HEK293 (cell line): ENCODE results near the gene PSMD3.
A peak's percentile ranks its signal among the peaks of the same experiment; 100 is the strongest.

Source experiments
- EGR2 ChIP-seq: fragments of 450-650 bp; formaldehyde crosslinking; IDR thresholded peaks from 2 replicates; pipeline ENCODE4 v1.5.1; 2016; ENCODE audit warnings: low read depth, missing biosample characterization, missing genetic modification characterization
- KLF10 ChIP-seq: fragments of 450-650 bp; IDR thresholded peaks from 2 replicates; pipeline ENCODE4 v1.5.1; 2018; ENCODE audit warnings: missing biosample characterization, mild to moderate bottlenecking, missing genetic modification characterization
- PRDM10 ChIP-seq: fragments of 450-650 bp; formaldehyde crosslinking; IDR thresholded peaks from 2 replicates; pipeline ENCODE4 v1.5.1; 2016; ENCODE audit warnings: missing biosample characterization, missing genetic modification characterization
- PRDM6 ChIP-seq: fragments of 450-650 bp; formaldehyde crosslinking; IDR thresholded peaks from 2 replicates; pipeline ENCODE4 v1.5.1; 2017; ENCODE audit warnings: missing biosample characterization, missing genetic modification characterization
- YY1 ChIP-seq: fragments of 450-650 bp; formaldehyde crosslinking; IDR thresholded peaks from 2 replicates; pipeline ENCODE4 v1.5.1; 2018; ENCODE audit warnings: missing biosample characterization, missing genetic modification characterization
- YY2 ChIP-seq: fragments of 450-650 bp; formaldehyde crosslinking; IDR thresholded peaks from 2 replicates; pipeline ENCODE4 v1.5.1; 2016; ENCODE audit warnings: missing biosample characterization, missing genetic modification characterization
- ZBTB17 ChIP-seq: fragments of 450-650 bp; formaldehyde crosslinking; IDR thresholded peaks from 2 replicates; pipeline ENCODE4 v1.5.1; 2016; ENCODE audit warnings: missing biosample characterization, missing genetic modification characterization
- ZEB2 ChIP-seq: fragments of 450-650 bp; formaldehyde crosslinking; IDR thresholded peaks from 2 replicates; pipeline ENCODE4 v1.5.1; 2016; ENCODE audit warnings: missing biosample characterization, missing genetic modification characterization
- ZFP69B ChIP-seq: fragments of 450-650 bp; formaldehyde crosslinking; IDR thresholded peaks from 2 replicates; pipeline ENCODE4 v1.5.1; 2016; ENCODE audit warnings: missing biosample characterization, missing genetic modification characterization
- ZNF155 ChIP-seq: fragments of 450-650 bp; formaldehyde crosslinking; IDR thresholded peaks from 2 replicates; pipeline ENCODE4 v1.5.1; 2016; ENCODE audit warnings: missing biosample characterization, missing genetic modification characterization
- ZNF174 ChIP-seq: fragments of 450-650 bp; formaldehyde crosslinking; IDR thresholded peaks from 2 replicates; pipeline ENCODE4 v1.5.0; 2017; ENCODE audit warnings: missing biosample characterization, mild to moderate bottlenecking, missing genetic modification characterization
- ZNF175 ChIP-seq: fragments of 450-650 bp; formaldehyde crosslinking; IDR thresholded peaks from 2 replicates; pipeline ENCODE4 v1.5.1; 2016; ENCODE audit warnings: missing biosample characterization, missing genetic modification characterization
- ZNF280C ChIP-seq: fragments of 450-650 bp; formaldehyde crosslinking; IDR thresholded peaks from 2 replicates; pipeline ENCODE4 v1.5.1; 2016; ENCODE audit warnings: missing biosample characterization, missing genetic modification characterization
- ZNF341 ChIP-seq: fragments of 450-650 bp; formaldehyde crosslinking; IDR thresholded peaks from 2 replicates; pipeline ENCODE4; 2016; ENCODE audit warnings: low read depth, missing biosample characterization, missing genetic modification characterization
- ZNF37A ChIP-seq: fragments of 450-650 bp; IDR thresholded peaks from 2 replicates; pipeline ENCODE4 v1.5.1; 2018; ENCODE audit warnings: missing biosample characterization, missing genetic modification characterization
- ZNF529 ChIP-seq: fragments of 450-650 bp; formaldehyde crosslinking; IDR thresholded peaks from 2 replicates; pipeline ENCODE4 v1.5.1; 2017; ENCODE audit warnings: missing genetic modification characterization, missing biosample characterization; ENCODE audit not compliant: insufficient replicate concordance
- ZNF561 ChIP-seq: fragments of 450-650 bp; IDR thresholded peaks from 2 replicates; pipeline ENCODE4 v1.5.1; 2018; ENCODE audit warnings: missing biosample characterization, missing genetic modification characterization, borderline replicate concordance
- ZNF600 ChIP-seq: fragments of 450-650 bp; formaldehyde crosslinking; IDR thresholded peaks from 2 replicates; pipeline ENCODE4 v1.5.1; 2016; ENCODE audit warnings: missing biosample characterization, missing genetic modification characterization
- ZNF785 ChIP-seq: fragments of 450-650 bp; formaldehyde crosslinking; IDR thresholded peaks from 2 replicates; pipeline ENCODE4 v1.5.1; 2016; ENCODE audit warnings: missing biosample characterization, missing genetic modification characterization
- ZNF830 ChIP-seq: fragments of 450-650 bp; IDR thresholded peaks from 2 replicates; pipeline ENCODE4 v1.5.0; 2018; ENCODE audit warnings: missing biosample characterization, missing genetic modification characterization, low read depth, mild to moderate bottlenecking, moderate library complexity
- TF ChIP-seq, protein P1 (sequence below): fragments of 450-650 bp; formaldehyde crosslinking; conservative IDR thresholded peaks from 2 replicates; pipeline ENCODE4 v1.5.1; 2016; ENCODE audit warnings: low read depth, missing biosample characterization, missing genetic modification characterization
- TF ChIP-seq, protein P2 (sequence below): fragments of 450-650 bp; formaldehyde crosslinking; IDR thresholded peaks from 2 replicates; pipeline ENCODE4 v1.5.1; 2016; ENCODE audit warnings: missing biosample characterization, missing genetic modification characterization

Gene PSMD3

DNA sequence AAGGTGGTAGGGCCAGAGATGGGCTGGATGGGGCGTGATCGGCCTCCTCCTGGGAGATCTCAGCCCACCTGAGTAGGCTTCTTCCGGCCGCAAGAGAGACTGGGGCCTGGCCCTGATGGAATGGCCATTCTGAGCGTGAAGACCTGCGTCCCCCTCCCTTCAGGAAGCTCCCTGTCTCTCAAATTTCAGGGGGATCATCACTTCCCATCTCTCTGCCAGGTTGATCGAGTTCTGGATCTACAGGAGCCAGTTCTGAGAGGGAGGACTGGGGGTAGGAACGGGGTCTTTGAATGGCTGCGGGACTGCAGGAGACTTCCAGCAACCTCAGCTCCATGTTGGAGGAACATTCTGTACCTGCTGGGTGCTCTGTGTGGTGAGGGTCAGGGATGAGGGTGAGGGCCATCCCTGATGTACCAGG, 27.1 kb upstream of the PSMD3 start (continued):
- TF ChIP-seq PRDM6 (tag by site-specific recombination) (no peak), ZNF529 (no peak), ZEB2 (tag by site-specific recombination) (peak; percentile 50; the same call in 1 of the 2 replicates), ZNF561 (tag by site-specific recombination) (no peak), ZNF37A (no peak), YY1 (tag by site-specific recombination) (0 out of 2 replicates have a peak, but pooled peaks have one; percentile 4), ZNF175 (tag by site-specific recombination) (no peak), PRDM10 (tag by site-specific recombination) (0 out of 2 replicates have a peak, but pooled peaks have one; percentile 5), ZBTB17 (tag by site-specific recombination) (peak; percentile 53), EGR2 (no peak; the same call in 1 of the 2 replicates), ZNF280C (tag by site-specific recombination) (no peak), KLF10 (tag by site-specific recombination) (no peak), ZNF155 (tag by site-specific recombination) (no peak), ZNF600 (tag by site-specific recombination) (0 out of 2 replicates have a peak, but pooled peaks have one; percentile 10), YY2 (peak; percentile 67; the same call in 1 of the 2 replicates), ZNF785 (tag by site-specific recombination) (no peak), ZFP69B (0 out of 2 replicates have a peak, but pooled peaks have one; percentile 18), ZNF341 (tag by site-specific recombination) (peak; percentile 80), ZNF830 (no peak), ZNF174 (tag by site-specific recombination) (no peak)
- TF ChIP-seq, protein P1, sequence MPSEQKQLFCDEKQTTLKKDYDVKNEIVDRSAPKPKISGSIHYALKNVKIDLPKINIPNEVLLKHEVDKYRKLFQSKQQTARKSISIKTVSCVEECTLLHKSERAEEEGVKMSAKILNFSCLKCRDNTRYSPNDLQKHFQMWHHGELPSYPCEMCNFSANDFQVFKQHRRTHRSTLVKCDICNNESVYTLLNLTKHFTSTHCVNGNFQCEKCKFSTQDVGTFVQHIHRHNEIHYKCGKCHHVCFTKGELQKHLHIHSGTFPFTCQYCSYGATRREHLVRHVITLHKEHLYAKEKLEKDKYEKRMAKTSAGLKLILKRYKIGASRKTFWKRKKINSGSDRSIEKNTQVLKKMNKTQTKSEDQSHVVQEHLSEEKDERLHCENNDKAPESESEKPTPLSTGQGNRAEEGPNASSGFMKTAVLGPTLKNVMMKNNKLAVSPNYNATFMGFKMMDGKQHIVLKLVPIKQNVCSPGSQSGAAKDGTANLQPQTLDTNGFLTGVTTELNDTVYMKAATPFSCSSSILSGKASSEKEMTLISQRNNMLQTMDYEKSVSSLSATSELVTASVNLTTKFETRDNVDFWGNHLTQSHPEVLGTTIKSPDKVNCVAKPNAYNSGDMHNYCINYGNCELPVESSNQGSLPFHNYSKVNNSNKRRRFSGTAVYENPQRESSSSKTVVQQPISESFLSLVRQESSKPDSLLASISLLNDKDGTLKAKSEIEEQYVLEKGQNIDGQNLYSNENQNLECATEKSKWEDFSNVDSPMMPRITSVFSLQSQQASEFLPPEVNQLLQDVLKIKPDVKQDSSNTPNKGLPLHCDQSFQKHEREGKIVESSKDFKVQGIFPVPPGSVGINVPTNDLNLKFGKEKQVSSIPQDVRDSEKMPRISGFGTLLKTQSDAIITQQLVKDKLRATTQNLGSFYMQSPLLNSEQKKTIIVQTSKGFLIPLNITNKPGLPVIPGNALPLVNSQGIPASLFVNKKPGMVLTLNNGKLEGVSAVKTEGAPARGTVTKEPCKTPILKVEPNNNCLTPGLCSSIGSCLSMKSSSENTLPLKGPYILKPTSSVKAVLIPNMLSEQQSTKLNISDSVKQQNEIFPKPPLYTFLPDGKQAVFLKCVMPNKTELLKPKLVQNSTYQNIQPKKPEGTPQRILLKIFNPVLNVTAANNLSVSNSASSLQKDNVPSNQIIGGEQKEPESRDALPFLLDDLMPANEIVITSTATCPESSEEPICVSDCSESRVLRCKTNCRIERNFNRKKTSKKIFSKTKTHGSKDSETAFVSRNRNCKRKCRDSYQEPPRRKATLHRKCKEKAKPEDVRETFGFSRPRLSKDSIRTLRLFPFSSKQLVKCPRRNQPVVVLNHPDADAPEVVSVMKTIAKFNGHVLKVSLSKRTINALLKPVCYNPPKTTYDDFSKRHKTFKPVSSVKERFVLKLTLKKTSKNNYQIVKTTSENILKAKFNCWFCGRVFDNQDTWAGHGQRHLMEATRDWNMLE (tag by site-specific recombination) = no peak; the same call in 1 of the 2 replicates
- TF ChIP-seq, protein P2, sequence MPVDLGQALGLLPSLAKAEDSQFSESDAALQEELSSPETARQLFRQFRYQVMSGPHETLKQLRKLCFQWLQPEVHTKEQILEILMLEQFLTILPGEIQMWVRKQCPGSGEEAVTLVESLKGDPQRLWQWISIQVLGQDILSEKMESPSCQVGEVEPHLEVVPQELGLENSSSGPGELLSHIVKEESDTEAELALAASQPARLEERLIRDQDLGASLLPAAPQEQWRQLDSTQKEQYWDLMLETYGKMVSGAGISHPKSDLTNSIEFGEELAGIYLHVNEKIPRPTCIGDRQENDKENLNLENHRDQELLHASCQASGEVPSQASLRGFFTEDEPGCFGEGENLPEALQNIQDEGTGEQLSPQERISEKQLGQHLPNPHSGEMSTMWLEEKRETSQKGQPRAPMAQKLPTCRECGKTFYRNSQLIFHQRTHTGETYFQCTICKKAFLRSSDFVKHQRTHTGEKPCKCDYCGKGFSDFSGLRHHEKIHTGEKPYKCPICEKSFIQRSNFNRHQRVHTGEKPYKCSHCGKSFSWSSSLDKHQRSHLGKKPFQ (tag by site-specific recombination) = no peak
